Stimulated activated CD4-positive, alpha-beta T cell treated with anti-CD3 and anti-CD28 coated beads, Interleukin-1b, Interleukin-23, amount 100 ng/mL, for 1 hour (primary cell): ENCODE data around the gene BMPER.
A peak's percentile ranks its signal among the peaks of the same experiment; 100 is the strongest.

Experiments
- DNase-seq, 2 donors: peaks; one replicate each; pipeline ENCODE4 v3.0.0-alpha.2; 2020; ENCODE audit warnings: low read depth in 2 of 2

The BMPER gene

DNA sequence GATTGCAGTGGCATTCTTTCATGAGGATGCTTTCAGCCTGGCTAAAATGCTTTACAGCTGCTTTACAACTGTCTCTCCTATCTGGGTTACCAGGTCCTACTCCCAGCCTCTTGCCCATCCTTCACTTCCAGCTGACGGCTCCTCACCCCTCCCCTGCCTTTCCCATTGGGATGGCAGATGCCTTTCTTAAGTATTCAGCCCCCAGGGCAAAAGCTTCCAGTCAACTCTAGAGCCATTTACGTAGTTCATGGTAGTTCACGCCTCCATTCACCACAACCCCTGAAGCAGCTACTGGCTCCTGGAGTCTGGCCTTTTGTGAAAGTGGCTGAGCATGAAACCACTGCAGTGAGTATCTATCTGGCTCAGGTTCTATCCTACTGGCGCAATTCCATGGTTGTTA is 17.2 kb upstream of the BMPER start:
- no peak for DNase-seq

DNA sequence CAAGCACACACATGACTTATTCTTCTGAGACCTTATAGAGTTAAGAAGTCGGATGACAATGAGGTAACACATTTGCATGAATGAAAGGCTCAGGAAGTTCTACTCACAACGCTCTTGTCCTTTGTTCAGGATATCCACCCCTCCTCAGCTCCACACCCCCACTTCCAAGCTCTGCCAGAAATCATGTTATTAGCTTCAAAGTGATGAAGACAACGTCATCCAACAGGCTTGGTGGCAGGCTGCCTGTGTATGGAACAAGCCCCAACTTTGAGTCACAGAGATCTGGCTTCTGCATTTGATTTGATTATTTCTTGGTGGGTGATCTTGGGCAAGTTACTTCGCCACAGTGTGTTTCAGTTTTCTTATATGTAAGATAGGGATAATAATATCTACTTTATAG is 12.4 kb upstream of the BMPER start:
- DNase-seq, result no peak

DNA sequence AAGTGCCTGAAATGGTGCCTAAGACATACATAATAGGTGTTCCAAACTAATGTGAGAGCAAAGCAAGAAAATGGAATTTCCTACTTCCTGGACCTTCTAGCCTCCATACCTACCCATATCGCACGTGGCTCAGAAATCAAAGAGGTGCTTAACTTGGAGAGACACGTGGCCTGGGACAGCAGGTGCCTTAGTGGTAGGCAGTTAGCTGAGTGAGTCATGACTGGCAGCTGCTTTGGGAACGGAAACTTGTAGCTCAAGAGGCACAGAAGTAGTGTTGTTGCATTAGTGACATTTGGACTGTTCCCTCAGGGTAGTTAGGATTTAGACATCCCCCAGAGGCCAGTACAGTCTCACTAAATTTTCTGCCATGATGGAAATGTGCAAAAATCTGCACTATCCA is 12.0 kb upstream of the BMPER start:
- no peak for DNase-seq

DNA sequence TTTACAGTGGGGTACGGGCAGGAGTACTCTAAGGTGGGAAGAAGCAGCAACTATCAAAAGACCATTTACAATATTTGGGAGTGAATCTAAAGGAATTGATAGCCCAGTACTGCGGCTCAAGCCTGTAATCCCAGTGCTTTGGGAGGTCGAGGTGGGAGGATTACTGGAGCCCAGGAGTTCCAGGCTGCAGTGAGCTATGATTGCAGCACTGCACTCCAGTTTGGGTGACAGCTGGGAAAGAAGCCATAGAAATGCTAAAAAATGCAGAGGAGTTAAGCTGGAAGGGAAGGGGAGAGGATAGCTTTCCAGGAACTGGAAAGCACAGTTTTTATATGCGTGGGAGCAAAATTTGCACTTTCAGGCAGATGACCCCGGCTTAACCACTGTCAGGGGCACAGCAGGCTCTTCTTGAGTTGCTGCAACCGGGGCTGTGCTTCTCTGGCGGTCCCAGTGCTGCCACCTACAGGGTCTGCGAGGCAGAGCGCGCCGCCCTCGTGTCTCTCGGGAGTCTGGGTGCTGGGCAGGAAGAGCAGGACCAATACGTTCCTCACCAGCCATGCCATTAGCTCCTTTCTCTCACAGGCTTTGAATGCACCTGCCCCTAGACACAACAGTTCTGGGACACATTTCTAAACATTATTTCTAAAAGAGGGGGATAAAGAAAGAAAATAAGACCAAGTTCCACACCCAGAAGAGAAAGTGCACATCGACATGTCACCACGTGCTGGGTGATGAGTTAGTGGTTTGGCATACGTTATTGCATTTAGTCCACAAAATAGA is 10.1 kb upstream of the BMPER start:
- DNase-seq, result peak; percentile 10 to 49

DNA sequence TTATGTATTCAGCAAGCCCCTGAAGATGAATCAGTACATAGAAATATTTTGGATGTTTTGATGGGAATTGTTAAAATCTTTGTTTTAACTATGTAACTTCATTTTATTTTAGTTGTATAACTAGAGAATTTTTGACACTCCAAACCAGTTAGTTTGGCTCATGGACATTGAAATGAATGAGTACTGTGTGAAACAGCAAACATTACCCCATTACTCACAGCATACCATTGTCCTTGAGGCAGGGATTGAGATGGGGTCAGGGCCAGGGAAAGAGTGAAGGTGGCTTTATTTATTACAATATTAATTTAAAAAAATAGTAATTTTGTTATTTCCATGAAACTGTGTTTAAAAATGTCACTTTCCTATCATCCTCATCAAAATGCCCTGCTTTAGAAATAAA is 4.8 kb upstream of the BMPER start:
- DNase-seq, result no peak

DNA sequence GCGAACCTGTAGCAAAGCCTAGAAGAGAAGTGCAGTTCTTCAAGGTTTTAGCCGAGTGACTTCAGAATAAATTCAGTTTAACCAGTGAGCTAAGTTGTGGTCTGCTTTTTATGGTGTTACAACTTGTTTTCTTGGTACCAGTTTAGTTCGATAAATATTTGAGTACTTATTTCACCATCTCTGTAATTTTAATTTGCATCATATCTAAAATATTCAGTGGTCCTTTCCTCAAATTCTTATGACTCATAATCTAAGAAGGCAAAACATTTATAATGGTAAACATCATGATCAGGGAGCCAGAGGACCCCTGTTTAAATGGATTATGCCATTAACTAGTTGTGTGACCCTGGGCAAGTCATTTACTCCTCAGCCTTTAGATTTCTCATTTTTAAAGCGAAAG is 4.1 kb upstream of the BMPER start:
- no peak for DNase-seq

DNA sequence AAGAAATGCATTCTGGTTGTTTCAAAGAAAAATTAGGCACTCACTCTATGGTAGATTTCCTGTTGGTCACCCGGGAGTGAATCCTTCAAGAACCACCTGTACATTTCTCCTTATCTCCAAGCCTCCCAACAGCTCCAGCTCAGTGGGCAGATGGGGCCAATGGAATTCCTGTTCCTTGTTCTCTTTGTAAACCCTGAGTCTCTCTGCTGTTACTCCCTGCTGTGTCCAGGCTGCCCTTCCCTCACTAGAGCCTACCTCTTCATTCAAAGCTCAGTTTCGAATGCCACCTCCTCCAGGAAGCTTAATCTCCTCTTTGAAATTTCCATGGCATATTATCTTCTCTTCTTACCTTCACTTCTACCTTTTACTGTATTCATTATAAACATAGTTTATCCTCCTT is 3.5 kb upstream of the BMPER start:
- no peak for DNase-seq

DNA sequence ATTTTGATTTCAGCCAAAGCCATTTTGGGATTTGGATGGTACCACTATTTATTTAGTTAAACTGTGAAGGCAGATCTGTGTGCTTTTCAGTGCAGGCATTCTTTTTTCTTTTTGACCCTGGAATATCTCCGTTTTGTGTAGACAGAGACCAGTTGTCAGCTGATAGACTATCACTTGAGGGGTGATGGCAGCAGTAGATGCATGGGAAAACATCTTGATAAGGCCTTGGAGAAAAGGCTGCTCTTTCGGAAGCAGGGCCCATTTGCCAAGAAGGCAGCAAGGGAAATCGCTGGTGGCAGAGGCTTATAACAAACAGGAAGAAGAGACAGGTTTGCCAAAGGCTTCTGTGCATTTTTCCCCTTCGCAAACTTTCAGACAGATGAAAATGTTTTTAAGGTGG is 2.6 kb upstream of the BMPER start:
- DNase-seq, result no peak

DNA sequence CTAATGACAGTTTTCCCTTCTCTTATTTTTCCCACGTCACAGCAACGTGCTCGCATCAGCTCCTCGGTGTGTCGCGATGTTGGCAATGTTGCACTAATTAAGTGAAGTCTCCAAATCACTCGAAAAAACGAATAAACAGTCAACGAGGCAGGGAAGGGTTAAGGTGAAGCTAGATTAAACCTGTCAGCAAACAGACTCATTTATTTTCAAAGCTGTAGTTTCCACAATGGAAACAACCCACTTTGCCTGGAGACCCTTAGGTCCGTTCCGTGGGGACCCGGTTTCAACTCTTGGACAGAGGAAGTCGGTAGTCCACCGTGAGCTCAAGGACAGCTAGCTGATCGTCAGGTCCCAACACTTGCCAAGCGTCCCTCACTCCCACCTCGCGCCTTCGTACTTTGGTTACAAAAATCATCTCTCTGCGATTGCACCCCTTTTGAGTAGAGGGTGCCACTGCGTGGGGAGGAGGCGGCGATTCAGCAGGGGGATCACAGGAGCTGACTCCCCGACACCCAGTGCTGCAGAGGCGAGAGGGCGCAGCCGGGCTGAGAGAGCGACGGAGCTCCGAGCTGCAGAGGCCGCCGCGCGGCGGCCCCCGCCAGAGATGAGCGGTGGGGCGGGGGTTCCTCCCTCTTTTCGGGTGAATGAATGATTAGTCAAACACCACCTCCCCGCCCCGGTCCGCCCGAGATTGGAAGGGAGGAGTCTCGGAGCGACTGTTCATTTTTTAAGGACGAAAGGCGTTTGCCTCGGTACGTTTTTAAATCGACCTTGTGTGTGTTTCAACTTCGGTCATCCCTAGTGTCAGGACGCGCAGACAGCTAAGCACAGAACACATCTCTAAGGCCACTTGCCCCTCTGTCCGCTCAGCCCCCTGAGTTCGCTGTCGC is 1.3 kb upstream of the BMPER start:
- no peak for DNase-seq

DNA sequence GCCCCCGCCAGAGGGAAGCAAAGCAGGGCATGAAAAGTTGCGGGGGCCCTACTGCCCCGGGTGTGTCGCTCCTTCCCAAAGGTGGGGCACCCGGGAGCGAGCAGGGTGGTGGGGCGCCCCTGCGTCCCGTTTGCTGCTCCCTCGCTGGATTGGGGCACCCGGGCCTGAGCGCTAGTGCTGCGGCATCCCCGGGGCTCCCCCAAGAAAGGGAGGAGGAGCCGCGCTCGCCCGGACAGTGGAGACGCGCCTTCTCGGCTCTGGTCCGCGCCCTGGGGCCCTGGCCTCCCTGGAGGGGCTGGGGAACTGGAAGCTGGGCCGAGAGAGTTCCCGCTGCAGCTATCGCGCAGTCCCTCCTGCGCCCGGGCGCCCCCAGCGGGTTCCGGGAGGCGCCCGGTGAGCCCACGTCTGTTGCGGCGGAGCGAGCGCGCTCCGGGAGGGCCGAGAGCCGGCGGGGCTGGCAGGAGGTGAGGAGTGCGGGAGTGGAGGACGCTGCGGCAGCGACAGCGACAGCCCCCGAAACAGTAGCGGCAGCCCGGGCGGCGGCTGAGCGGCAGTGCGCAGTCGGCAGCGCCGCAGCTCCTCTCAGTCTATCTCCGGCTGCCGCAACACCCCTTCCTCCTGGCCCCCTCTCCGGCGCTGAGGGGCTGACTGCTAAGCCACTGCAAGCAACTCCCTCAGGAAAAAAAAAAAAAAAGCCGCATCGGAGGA is 504 bp upstream of the BMPER start:
- DNase-seq, result no peak

DNA sequence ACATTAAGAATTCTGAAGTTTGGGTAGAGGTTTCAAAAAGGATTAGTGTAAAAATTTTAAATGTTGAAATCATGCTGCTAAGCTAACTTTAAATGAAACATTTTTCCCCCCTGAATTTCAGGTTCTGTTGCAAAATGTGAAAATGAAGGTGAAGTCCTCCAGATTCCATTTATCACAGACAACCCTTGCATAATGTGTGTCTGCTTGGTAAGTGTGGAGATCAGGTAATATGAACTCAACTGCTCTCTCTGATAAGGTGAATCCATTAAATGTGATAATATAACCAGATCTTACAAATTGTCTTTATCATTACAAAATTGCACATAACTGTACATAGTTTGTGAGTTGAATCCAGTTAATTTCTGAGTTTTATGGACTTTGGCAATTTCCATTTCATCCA is 1.4 kb downstream of the BMPER start:
- DNase-seq, result no peak

DNA sequence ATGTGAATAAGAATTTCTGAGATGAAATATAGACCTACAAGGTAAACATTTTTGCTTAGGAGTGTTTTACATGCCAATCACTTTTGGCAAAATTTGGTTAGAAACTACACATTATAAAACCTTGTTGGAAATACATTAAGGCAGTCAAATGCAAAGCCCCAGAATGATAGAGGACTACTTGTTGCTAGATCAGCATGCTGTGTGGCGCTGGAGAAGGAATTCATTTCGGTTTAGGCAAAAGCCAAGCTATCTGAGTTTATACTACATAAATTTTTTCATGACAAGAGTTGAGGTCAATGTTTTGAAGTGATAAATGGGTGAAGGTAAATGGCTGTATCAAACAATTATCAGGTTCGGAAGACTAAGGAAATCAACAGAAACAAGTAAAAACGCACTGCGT is 2.3 kb downstream of the BMPER start:
- no peak for DNase-seq

DNA sequence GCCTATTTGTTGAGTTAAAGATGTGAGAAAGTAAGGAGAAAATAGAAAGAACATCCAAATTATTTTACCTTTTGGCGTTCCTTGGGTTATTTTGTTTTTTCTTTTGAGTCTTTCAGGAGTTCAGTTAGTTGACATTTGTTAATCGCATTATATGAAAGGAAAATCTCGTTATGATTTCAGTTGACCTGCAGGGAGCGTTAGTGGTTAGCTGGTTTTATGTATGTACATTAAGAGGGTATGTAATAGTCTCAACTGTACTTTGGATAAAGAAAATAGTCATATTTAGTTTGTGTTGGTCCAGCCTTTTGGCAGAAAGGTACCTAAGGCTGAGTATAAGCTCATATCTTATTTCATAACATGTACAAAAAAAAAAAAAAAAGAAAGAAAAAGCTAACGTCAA is 4.0 kb downstream of the BMPER start:
- no peak for DNase-seq

DNA sequence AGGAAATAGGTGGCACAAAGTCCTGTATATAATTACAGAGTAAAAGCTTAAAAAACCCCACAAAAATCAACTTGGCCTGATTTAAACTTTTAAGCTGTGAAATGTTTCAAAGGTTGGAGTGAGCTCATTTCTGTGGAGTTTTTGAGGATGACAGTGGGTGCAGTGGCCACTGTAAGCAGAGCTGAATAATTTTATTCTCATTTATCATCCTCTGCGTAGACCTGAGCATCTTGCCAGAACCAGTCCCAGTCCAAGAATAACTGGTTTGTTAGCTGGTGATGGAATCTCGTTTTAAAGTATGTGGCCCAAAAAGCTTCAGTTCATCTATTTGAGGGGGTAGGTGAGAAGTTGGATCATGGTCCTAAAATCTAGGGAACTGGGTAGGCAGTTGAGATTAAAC is 4.4 kb downstream of the BMPER start:
- DNase-seq, result no peak

DNA sequence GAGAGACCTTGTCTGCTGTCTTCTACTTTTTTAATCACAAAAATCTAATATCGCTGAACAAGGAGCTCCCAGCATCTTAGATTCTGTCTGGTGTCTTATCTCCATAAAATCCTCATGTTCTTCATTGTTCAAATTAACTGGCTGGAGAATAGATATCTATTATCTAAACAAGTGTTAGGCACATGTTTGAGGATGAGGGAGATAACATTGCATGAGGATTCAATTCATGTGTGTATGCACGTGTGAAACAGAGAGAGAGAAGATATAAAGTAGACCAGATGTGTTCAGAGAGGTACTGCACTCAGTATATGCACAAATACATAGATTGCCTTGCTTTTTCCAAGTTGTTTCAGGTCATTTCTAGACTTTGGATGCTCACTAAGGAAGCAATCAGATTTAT is 5.4 kb downstream of the BMPER start:
- DNase-seq, result no peak

DNA sequence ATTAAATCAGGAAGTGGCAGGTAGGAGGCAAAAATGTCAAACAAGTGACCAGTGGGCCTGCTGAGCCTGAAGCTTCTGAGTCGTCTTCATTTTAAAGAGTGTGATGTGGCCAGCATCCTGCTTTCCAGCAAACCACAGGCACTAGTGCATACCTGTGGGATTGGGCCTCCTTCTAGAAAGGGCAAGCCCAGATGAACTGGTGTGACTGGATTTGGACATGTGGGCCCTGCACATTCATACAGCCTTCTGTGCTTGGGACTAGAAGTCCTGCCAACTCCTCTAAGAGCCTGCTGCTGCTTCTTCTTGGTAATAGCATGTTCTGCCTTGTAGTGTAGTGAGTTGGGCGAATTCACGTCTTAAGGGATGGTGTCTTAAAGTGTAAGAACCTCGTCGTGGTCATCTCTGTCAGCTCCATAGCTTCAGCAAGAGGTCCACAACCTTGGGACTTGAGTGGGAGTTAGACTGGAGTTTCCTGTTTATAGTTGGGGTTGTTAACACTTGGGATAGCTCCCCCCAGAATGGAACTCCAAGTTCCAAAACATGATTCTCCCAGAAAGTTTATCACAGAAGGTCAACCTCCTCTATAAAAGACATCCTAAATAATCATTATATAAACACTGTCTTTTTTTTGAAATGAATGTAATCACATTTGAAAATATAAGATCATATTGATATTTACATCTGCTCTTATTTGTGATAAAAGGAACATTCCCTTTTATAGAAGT is 11.2 kb downstream of the BMPER start:
- DNase-seq, result no peak

DNA sequence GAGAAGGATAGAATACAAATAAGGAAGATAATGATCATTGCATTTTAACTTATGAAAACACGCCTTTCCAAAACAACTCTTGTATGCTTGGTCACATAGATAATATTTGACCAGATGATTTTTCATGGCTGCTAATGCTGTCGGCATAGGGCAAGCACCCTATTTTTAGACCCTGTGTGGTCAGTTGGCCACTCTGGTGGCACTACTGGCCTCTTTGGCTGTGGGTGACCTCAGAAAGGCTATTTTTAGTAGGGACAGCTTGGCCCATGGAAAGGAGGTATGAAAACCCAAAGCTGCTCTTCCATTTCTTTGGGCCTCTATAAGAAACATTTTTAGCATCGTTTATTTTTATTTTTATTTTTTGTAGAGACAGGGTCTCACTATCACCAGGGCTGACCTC is 12.3 kb downstream of the BMPER start:
- DNase-seq, result no peak

DNA sequence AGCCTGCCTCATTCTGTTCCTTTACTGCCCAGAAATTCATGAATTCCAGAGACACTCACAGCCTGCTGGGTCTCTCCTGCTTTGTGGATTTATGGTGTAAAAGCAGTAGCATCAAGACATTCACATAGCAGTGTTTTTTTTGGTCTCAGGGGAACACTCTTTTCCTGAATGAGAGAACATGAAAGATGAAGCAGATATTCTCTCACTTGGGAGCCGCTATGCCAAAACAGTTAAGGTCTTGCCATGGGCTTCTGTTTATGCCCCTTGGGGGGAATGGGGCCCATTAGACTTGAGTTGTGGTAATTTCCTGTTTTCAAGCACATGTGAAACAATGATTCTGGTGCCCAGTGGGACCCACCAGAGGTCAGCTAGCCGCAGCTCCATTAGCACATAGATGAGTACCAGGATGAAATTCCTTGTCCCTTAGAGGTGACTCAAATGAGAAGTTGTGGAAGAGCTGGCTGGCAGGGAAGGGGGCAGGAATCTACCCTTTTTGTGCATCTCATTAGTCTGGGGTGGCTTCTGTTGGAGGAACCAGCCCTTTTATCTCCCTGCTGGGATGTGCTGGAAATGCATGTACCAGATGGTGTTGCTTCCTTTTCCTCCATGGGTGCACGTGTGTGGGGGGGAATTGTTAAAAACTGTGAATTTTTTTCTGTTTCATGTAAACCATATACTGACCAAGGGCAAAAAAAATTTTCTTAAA is 13.3 kb downstream of the BMPER start:
- DNase-seq, result no peak

DNA sequence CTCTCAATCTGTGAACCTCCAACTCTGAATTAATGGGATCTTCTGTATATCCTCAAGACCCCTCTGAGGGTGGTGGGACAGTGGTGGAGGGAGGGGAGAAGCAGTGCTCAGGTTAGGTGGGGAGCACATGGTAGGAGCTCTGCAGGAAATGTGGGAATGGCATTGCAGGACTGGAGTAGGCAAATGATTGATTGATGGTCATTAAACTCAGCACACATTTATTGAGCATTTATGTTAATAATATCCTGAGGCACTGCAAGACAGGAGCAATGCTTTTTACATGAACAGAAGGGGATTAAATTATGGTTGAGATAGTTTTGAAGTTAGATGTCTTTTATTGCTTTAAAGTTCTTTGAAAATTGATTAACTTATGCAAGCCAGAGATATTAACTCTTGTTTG is 14.1 kb downstream of the BMPER start:
- DNase-seq, result no peak

DNA sequence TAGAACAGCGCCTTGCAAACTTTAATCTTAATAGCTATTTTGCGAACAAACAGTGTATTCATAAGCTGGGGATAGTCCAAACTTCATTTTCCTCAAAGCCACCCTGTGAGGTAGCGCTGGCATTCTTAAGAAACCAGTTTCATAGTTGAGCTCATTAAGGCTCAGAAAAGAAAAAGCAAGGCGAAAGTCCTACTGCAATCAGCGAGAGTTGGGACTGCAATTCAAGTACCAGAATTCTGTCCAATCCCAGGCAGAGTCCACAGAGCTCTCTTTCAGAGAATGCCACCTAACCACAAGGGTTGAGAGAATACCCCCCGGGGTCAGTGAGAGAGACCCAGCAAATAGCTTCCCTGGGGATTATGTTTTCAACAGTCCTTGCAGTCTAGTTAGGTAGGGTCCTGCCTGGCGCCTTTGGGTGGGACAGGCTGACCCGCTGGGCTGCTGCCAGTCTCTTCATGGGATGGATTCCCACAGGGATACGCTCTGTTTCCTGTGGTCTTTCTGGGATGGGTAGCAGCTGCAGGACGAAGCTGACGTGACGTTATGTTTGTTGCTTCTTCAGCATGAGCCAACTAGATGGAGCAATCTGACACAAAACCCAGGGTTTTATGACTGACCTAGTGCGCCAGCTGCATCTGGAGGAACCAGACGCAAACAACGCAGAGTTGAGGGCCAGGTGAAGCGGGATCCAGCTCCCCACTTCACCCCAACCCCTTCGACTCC is 16.0 kb downstream of the BMPER start:
- no peak for DNase-seq

DNA sequence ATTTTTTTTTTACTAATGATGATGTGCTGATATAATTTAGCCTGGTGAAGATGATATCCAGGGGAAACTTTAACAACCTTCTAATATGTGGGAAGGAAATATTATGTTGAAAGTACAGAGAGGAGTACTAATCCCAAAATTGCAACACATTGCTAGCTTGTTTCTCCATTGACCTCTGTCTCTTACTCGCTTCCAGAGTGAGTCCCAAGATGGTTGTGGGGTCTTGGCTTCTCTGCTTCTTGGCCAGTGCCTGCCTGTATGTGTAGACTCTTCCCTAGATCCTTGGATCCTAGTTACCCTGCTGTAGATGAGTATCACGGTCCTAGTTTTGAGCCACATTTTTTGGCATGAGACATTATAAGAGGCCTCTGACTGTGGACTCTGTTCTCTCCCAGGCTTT is 17.5 kb downstream of the BMPER start:
- DNase-seq, result no peak
